GM23338 (cell line): ENCODE results near the gene SLC25A13.

ENCODE experiments used
- CREB1 ChIP-seq: fragments of 250-450 bp; sonication (Bioruptor Pico); IDR thresholded peaks from 2 replicates; pipeline ENCODE4 v1.5.0; 2020; ENCODE audit warnings: low read depth, mild to moderate bottlenecking, moderate library complexity
- EZH2 ChIP-seq: fragments of 200-600 bp; sonication (generic); IDR thresholded peaks from one replicate; pipeline ENCODE4 v1.8.0; 2017; ENCODE audit warnings: antibody characterized with exemption, mild to moderate bottlenecking, low read depth; ENCODE audit not compliant: unreplicated experiment
- EZH2phosphoT487 ChIP-seq: fragments of 200-600 bp; sonication (generic); IDR thresholded peaks from one replicate; pipeline ENCODE4 v1.8.1; 2018; ENCODE audit warnings: antibody characterized with exemption; ENCODE audit not compliant: unreplicated experiment
- JUNB ChIP-seq: IDR thresholded peaks from one replicate; pipeline ENCODE4 v1.6.1; 2016; ENCODE audit warnings: antibody characterized with exemption; ENCODE audit not compliant: unreplicated experiment
- NANOG ChIP-seq: IDR thresholded peaks from 2 replicates; pipeline ENCODE4 v1.6.1; 2016; ENCODE audit warnings: antibody characterized with exemption, borderline replicate concordance
- POLR2AphosphoS5 ChIP-seq: IDR thresholded peaks from 2 replicates; pipeline ENCODE4 v1.6.1; 2016; ENCODE audit warnings: antibody characterized with exemption, low read depth
- STAT1 ChIP-seq: IDR thresholded peaks from one replicate; pipeline ENCODE4 v1.6.1; 2016; ENCODE audit warnings: antibody characterized with exemption; ENCODE audit not compliant: unreplicated experiment
- ZNF114 ChIP-seq: fragments of 250-450 bp; sonication (Bioruptor Pico); IDR thresholded peaks from 2 replicates; pipeline ENCODE4 v1.5.0; 2020; ENCODE audit warnings: mild to moderate bottlenecking, moderate library complexity
- ZNF331 ChIP-seq: fragments of 250-450 bp; sonication (Bioruptor Pico); IDR thresholded peaks from 2 replicates; pipeline ENCODE4 v1.5.0; 2020; ENCODE audit warnings: low read depth, mild to moderate bottlenecking, moderate library complexity
- TF ChIP-seq, protein P1 (sequence below), 2 experiments: fragments of 200-600 bp in 1 of 2; sonication (generic) in 1 of 2; conservative IDR thresholded peaks; 2 replicates each; pipeline versions ENCODE4 v1.5.1 to v1.6.1; 2016 to 2017; ENCODE audit warnings: antibody characterized with exemption in 2 of 2, low read depth in 2 of 2, mild to moderate bottlenecking in 2 of 2, moderate library complexity in 1 of 2
- TF ChIP-seq, protein P2 (sequence below): IDR thresholded peaks from one replicate; pipeline ENCODE4 v1.6.1; 2018; ENCODE audit warnings: antibody characterized with exemption; ENCODE audit not compliant: unreplicated experiment
- TF ChIP-seq, protein P3 (sequence below): IDR thresholded peaks from 2 replicates; pipeline ENCODE4 v1.6.1; 2016; ENCODE audit warnings: antibody characterized with exemption

DNA sequence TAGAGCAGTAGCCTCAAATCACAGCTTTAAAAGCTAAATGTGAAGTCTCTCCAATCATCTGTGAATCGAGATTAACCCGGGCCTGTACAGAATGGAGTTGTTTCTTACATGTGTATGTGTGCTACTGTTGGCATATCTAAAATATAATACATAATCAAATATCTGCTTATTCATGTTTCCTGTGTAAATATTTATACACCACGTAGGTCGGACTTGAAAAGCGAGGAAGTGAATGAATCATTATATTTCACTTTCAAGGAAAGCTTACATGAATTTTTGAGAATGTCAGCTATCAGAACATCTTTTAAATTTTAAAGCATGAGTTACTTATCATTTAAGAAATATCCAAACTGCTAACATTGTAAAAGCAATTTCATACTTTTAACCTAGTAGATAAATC is 233.3 kb downstream of the SLC25A13 start:
- TF ChIP-seq POLR2AphosphoS5 (no peak), EZH2phosphoT487 (no peak), JUNB (no peak), EZH2 (no peak), STAT1 (no peak), ZNF114 (no peak), NANOG (no peak), CREB1 (no peak), ZNF331 (CRISPR knock-in tag) (no peak)
- TF ChIP-seq, protein P1, sequence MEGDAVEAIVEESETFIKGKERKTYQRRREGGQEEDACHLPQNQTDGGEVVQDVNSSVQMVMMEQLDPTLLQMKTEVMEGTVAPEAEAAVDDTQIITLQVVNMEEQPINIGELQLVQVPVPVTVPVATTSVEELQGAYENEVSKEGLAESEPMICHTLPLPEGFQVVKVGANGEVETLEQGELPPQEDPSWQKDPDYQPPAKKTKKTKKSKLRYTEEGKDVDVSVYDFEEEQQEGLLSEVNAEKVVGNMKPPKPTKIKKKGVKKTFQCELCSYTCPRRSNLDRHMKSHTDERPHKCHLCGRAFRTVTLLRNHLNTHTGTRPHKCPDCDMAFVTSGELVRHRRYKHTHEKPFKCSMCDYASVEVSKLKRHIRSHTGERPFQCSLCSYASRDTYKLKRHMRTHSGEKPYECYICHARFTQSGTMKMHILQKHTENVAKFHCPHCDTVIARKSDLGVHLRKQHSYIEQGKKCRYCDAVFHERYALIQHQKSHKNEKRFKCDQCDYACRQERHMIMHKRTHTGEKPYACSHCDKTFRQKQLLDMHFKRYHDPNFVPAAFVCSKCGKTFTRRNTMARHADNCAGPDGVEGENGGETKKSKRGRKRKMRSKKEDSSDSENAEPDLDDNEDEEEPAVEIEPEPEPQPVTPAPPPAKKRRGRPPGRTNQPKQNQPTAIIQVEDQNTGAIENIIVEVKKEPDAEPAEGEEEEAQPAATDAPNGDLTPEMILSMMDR (conservative IDR thresholded peaks at IDR 0.05; ENCODE audit: low read depth in 2 of 2) = no peak
- TF ChIP-seq, protein P2, sequence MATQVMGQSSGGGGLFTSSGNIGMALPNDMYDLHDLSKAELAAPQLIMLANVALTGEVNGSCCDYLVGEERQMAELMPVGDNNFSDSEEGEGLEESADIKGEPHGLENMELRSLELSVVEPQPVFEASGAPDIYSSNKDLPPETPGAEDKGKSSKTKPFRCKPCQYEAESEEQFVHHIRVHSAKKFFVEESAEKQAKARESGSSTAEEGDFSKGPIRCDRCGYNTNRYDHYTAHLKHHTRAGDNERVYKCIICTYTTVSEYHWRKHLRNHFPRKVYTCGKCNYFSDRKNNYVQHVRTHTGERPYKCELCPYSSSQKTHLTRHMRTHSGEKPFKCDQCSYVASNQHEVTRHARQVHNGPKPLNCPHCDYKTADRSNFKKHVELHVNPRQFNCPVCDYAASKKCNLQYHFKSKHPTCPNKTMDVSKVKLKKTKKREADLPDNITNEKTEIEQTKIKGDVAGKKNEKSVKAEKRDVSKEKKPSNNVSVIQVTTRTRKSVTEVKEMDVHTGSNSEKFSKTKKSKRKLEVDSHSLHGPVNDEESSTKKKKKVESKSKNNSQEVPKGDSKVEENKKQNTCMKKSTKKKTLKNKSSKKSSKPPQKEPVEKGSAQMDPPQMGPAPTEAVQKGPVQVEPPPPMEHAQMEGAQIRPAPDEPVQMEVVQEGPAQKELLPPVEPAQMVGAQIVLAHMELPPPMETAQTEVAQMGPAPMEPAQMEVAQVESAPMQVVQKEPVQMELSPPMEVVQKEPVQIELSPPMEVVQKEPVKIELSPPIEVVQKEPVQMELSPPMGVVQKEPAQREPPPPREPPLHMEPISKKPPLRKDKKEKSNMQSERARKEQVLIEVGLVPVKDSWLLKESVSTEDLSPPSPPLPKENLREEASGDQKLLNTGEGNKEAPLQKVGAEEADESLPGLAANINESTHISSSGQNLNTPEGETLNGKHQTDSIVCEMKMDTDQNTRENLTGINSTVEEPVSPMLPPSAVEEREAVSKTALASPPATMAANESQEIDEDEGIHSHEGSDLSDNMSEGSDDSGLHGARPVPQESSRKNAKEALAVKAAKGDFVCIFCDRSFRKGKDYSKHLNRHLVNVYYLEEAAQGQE = no peak
- TF ChIP-seq, protein P3, sequence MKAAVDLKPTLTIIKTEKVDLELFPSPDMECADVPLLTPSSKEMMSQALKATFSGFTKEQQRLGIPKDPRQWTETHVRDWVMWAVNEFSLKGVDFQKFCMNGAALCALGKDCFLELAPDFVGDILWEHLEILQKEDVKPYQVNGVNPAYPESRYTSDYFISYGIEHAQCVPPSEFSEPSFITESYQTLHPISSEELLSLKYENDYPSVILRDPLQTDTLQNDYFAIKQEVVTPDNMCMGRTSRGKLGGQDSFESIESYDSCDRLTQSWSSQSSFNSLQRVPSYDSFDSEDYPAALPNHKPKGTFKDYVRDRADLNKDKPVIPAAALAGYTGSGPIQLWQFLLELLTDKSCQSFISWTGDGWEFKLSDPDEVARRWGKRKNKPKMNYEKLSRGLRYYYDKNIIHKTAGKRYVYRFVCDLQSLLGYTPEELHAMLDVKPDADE = no peak
